Liver (tissue), 9 donors: ENCODE measurements around the gene PGAM5. TPM values are rescaled to one million over a fixed set of nuclear protein-coding genes. Genes with fewer than 3 reads are reported as not detected.

Experiments
- DNase-seq: peaks from one replicate; pipeline ENCODE4 v3.0.0-alpha.2; 2017; ENCODE audit warnings: low spot score
- H3K27ac ChIP-seq, 2 donors: one replicate each; pipeline ENCODE4 v1.7.0; 2013; ENCODE audit warnings: inconsistent platforms in 2 of 2, low read length in 2 of 2, control low read depth in 1 of 2, low read depth in 1 of 2, mild to moderate bottlenecking in 1 of 2
- H3K27me3 ChIP-seq, 4 donors: one replicate each; pipeline versions ENCODE4 v1.6.1 to v1.7.0; 2013; ENCODE audit warnings: low read length in 3 of 4, inconsistent platforms in 1 of 4, mild to moderate bottlenecking in 1 of 4, moderate library complexity in 1 of 4; ENCODE audit not compliant: control insufficient read depth in 4 of 4, insufficient read depth in 4 of 4
- H3K36me3 ChIP-seq, 4 donors: one replicate each; pipeline versions ENCODE4 v1.6.1 to v1.7.0; 2013; ENCODE audit warnings: low read length in 3 of 4, mild to moderate bottlenecking in 3 of 4, low read depth in 1 of 4, moderate library complexity in 1 of 4; ENCODE audit not compliant: control insufficient read depth in 4 of 4, insufficient read depth in 3 of 4
- H3K4me1 ChIP-seq, 4 donors: one replicate each; pipeline versions ENCODE4 v1.6.1 to v1.7.0; 2013; ENCODE audit warnings: low read length in 3 of 4, mild to moderate bottlenecking in 3 of 4, moderate library complexity in 1 of 4; ENCODE audit not compliant: control insufficient read depth in 4 of 4, insufficient read depth in 4 of 4
- H3K4me3 ChIP-seq, 3 donors: one replicate each; pipeline versions ENCODE4 v1.6.1 to v1.7.0; 2013; ENCODE audit warnings: low read length in 3 of 3, control low read depth in 1 of 3, low read depth in 1 of 3, mild to moderate bottlenecking in 1 of 3
- H3K9ac ChIP-seq, 2 donors: one replicate each; pipeline ENCODE4 v1.7.0; 2013; ENCODE audit warnings: low read length in 2 of 2, mild to moderate bottlenecking in 2 of 2, moderate library complexity in 2 of 2, control low read depth in 1 of 2, low read depth in 1 of 2
- H3K9me3 ChIP-seq, 4 donors: one replicate each; pipeline versions ENCODE4 v1.6.1 to v1.7.0; 2013; ENCODE audit warnings: low read length in 3 of 4; ENCODE audit not compliant: control insufficient read depth in 4 of 4
- FOXA1 ChIP-seq: IDR thresholded peaks from 2 replicates; pipeline ENCODE4 v1.6.1; 2016; ENCODE audit warnings: antibody characterized with exemption
- FOXA2 ChIP-seq: IDR thresholded peaks from 2 replicates; pipeline ENCODE4 v1.6.1; 2016; ENCODE audit warnings: antibody characterized with exemption
- GABPA ChIP-seq, 2 donors: IDR thresholded peaks in 1 of 2; conservative IDR thresholded peaks in 1 of 2; 2 replicates each; pipeline ENCODE4 v1.6.1; 2016; ENCODE audit warnings: antibody characterized with exemption in 2 of 2, mild to moderate bottlenecking in 1 of 2, moderate library complexity in 1 of 2
- HNF4G ChIP-seq: IDR thresholded peaks from 2 replicates; pipeline ENCODE4 v1.6.1; 2016; ENCODE audit warnings: antibody characterized with exemption
- NR2F2 ChIP-seq: IDR thresholded peaks from 2 replicates; pipeline ENCODE4 v1.6.1; 2016; ENCODE audit warnings: antibody characterized with exemption
- RAD21 ChIP-seq, 2 donors: IDR thresholded peaks; 2 replicates each; pipeline ENCODE4 v1.6.1; 2016; ENCODE audit warnings: antibody characterized with exemption in 2 of 2, mild to moderate bottlenecking in 2 of 2
- SP1 ChIP-seq: IDR thresholded peaks from 2 replicates; pipeline ENCODE4 v1.6.1; 2018; ENCODE audit warnings: antibody characterized with exemption, mild to moderate bottlenecking
- YY1 ChIP-seq: IDR thresholded peaks from 2 replicates; pipeline ENCODE4 v1.6.1; 2016; ENCODE audit warnings: antibody characterized with exemption, mild to moderate bottlenecking
- whole genome bisulfite sequencing: extraction: QIAGEN DNeasy Blood & Tissue Kit; methylation state at CpG from one replicate; pipeline ENCODE4 v1.1.7; 2013; 5-methylcytosine and 5-hydroxymethylcytosine counted together
- polyA plus RNA-seq, 2 donors: library from polyadenylated mRNA; stranded (reverse) in 1 of 2; unstranded in 1 of 2; fragments of 200-250 nt in 1 of 2; fragments of >200 nt in 1 of 2; fragmentation: Nextera tagmentation in 1 of 2; extraction: Ambion mirVana in 1 of 2; gene quantifications; one replicate each; pipeline versions ENCODE4 v1.2.1 to v1.2.3, GENCODE V29; 2013 to 2015
- total RNA-seq, 2 donors: library from RNA; depleted of rRNA; stranded (reverse); fragments of >200 nt; gene quantifications; one replicate each; pipeline ENCODE4 v1.2.3, GENCODE V29; 2014
- TF ChIP-seq, protein P1 (sequence below): fragments of 150-350 bp; IDR thresholded peaks from 2 replicates; pipeline ENCODE4 v1.5.1; 2017; ENCODE audit warnings: improper control_type of control experiment, low read depth, low read length; ENCODE audit not compliant: missing input control
- TF ChIP-seq, protein P2 (sequence below): IDR thresholded peaks from 2 replicates; pipeline ENCODE4 v1.6.1; 2016; ENCODE audit warnings: antibody characterized with exemption, mild to moderate bottlenecking
- TF ChIP-seq, protein P3 (sequence below): IDR thresholded peaks from 2 replicates; pipeline ENCODE4 v1.6.1; 2016; ENCODE audit warnings: antibody characterized with exemption
- TF ChIP-seq, protein P4 (sequence below): IDR thresholded peaks from 2 replicates; pipeline ENCODE4 v1.6.1; 2016; ENCODE audit warnings: antibody characterized with exemption
- donor health status: healthy.
- donor health status: healthy.
- donor health status: healthy.
- donor health status: healthy.
- donor health status: healthy.

Gene PGAM5
- total and polyA plus RNA-seq, 4 donors = 6.3 to 34.0 (median 22.2) TPM

DNA sequence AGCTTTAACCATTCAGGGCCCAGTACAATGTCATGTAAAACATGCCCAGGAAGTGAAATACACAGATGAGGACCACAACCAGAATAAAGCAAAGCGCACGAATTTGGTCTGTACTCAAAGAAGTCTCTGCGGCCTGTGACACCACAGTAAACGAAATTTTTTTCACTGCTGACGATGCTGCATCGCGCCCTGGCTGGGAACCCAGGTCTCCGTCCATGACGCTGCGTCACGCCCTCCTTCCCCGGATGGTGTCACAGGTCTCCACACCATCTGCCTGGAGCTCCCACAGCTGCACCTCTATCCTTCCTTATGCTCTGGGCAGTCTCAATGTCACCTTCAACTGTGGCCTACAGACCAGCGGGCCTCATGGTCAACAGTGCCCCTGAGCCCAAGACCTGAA is 33.2 kb downstream of the PGAM5 start:
- H3K9me3 ChIP-seq = no peaks in the 10 kb centered on the region
- no peak overlapping the region for H3K4me3 ChIP-seq
- H3K9ac ChIP-seq = no peak overlapping the region
- DNase-seq = no peak
- TF ChIP-seq RAD21 (IDR thresholded peaks at IDR 0.05) (no peak), SP1 (no peak), YY1 (no peak)
- TF ChIP-seq, protein P1, sequence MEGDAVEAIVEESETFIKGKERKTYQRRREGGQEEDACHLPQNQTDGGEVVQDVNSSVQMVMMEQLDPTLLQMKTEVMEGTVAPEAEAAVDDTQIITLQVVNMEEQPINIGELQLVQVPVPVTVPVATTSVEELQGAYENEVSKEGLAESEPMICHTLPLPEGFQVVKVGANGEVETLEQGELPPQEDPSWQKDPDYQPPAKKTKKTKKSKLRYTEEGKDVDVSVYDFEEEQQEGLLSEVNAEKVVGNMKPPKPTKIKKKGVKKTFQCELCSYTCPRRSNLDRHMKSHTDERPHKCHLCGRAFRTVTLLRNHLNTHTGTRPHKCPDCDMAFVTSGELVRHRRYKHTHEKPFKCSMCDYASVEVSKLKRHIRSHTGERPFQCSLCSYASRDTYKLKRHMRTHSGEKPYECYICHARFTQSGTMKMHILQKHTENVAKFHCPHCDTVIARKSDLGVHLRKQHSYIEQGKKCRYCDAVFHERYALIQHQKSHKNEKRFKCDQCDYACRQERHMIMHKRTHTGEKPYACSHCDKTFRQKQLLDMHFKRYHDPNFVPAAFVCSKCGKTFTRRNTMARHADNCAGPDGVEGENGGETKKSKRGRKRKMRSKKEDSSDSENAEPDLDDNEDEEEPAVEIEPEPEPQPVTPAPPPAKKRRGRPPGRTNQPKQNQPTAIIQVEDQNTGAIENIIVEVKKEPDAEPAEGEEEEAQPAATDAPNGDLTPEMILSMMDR = no peak
- H3K36me3 ChIP-seq = peaks cover 23 to 86% (median 67%) of the 10 kb centered on the region in 4 donors
- 90% methylated on average over 13 of the region's 13 CpGs for WGBS
- no peaks in the 10 kb centered on the region for H3K27me3 ChIP-seq
- no peak overlapping the region for H3K27ac ChIP-seq
- no peaks in the 10 kb centered on the region for H3K4me1 ChIP-seq

DNA sequence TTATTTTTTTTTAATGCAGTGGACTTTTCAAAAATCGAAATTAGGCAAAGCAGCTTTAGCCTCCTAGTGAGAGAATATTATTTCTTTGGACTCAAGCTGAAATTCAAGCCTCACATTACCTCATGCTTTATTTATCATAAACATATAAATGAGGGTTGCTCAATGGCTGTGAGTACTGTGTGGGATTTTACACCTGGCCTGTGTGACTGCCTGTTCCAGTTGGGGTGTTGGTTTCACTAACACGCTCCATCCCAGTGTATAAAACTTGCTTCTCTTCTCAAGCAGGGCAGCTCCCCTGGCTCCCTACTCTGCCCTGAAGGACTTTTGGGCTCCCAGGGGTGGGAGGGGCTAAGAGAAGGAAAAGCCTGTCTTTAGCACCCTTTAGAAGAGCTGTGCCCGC is 36.0 kb downstream of the PGAM5 start:
- H3K4me3 ChIP-seq = no peak overlapping the region
- H3K36me3 ChIP-seq = peaks cover 25 to 83% (median 57%) of the 10 kb centered on the region in 4 donors
- H3K27ac ChIP-seq = no peak overlapping the region
- no peaks in the 10 kb centered on the region for H3K27me3 ChIP-seq
- DNase-seq = no peak
- no peaks in the 10 kb centered on the region for H3K4me1 ChIP-seq
- H3K9ac ChIP-seq = no peak overlapping the region
- TF ChIP-seq HNF4G (no peak), RAD21 (IDR thresholded peaks at IDR 0.05) (no peak), FOXA1 (no peak), GABPA (IDR thresholded peaks at IDR 0.05 in 1 of 2, conservative IDR thresholded peaks at IDR 0.05 in 1 of 2) (no peak), NR2F2 (no peak), FOXA2 (no peak), SP1 (no peak)
- TF ChIP-seq, protein P2, sequence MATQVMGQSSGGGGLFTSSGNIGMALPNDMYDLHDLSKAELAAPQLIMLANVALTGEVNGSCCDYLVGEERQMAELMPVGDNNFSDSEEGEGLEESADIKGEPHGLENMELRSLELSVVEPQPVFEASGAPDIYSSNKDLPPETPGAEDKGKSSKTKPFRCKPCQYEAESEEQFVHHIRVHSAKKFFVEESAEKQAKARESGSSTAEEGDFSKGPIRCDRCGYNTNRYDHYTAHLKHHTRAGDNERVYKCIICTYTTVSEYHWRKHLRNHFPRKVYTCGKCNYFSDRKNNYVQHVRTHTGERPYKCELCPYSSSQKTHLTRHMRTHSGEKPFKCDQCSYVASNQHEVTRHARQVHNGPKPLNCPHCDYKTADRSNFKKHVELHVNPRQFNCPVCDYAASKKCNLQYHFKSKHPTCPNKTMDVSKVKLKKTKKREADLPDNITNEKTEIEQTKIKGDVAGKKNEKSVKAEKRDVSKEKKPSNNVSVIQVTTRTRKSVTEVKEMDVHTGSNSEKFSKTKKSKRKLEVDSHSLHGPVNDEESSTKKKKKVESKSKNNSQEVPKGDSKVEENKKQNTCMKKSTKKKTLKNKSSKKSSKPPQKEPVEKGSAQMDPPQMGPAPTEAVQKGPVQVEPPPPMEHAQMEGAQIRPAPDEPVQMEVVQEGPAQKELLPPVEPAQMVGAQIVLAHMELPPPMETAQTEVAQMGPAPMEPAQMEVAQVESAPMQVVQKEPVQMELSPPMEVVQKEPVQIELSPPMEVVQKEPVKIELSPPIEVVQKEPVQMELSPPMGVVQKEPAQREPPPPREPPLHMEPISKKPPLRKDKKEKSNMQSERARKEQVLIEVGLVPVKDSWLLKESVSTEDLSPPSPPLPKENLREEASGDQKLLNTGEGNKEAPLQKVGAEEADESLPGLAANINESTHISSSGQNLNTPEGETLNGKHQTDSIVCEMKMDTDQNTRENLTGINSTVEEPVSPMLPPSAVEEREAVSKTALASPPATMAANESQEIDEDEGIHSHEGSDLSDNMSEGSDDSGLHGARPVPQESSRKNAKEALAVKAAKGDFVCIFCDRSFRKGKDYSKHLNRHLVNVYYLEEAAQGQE = no peak
- TF ChIP-seq, protein P3, sequence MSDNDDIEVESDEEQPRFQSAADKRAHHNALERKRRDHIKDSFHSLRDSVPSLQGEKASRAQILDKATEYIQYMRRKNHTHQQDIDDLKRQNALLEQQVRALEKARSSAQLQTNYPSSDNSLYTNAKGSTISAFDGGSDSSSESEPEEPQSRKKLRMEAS = no peak
- TF ChIP-seq, protein P4, sequence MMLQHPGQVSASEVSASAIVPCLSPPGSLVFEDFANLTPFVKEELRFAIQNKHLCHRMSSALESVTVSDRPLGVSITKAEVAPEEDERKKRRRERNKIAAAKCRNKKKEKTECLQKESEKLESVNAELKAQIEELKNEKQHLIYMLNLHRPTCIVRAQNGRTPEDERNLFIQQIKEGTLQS = no peak
- TF ChIP-seq, protein P1 = no peak
- WGBS = 97% methylated on average over 3 of the region's 3 CpGs
- no peaks in the 10 kb centered on the region for H3K9me3 ChIP-seq
